AG09319 (cell line): ENCODE results near the gene PRICKLE2.
A peak's percentile ranks its signal among the peaks of the same experiment; 100 is the strongest.

Experiments used
- DNase-seq: peaks from one replicate; pipeline ENCODE4 v3.0.0-alpha.2; 2010; ENCODE audit warnings: low read depth; ENCODE audit errors: extremely low read depth
- CTCF ChIP-seq: IDR thresholded peaks from 2 replicates; pipeline ENCODE4 v1.5.1; 2011; ENCODE audit warnings: low read depth, mild to moderate bottlenecking, inconsistent platforms, low read length, moderate library complexity

PRICKLE2 gene

GRCh38 chr3:64224826-64225610, at the start of gene PRICKLE2:
TSS of gene PRICKLE2 (minus strand) at chr3:64225466. CDS start at chr3:64198927, 26,539 bp downstream.
- TF ChIP-seq CTCF = peak; percentile 28
- peak; percentile 81 for DNase-seq

- no peak for DNase-seq
- no peak for TF ChIP-seq CTCF
Measured at GRCh38 chr3:64272842-64273241, 47.6 kb upstream of the PRICKLE2 start.

- TF ChIP-seq CTCF = no peak
- DNase-seq = no peak
Measured at GRCh38 chr3:64272271-64272670, 47.0 kb upstream of the PRICKLE2 start.

GRCh38 chr3:64271631-64272030, 46.4 kb upstream of the PRICKLE2 start:
- TF ChIP-seq CTCF = no peak
- no peak for DNase-seq

- no peak for TF ChIP-seq CTCF
- no peak for DNase-seq
Measured at GRCh38 chr3:64270866-64271260, 45.6 kb upstream of the PRICKLE2 start.

- no peak for DNase-seq
- TF ChIP-seq CTCF = no peak
Measured at GRCh38 chr3:64270142-64270865, 45.0 kb upstream of the PRICKLE2 start.

- TF ChIP-seq CTCF = no peak
- DNase-seq = no peak
Measured at GRCh38 chr3:64268926-64269325, 43.7 kb upstream of the PRICKLE2 start.
